ENCODE results near the gene DNMBP.

GRCh38 chr10:99834410-99834809 is 175.3 kb downstream of the DNMBP start:
- TF ChIP-seq, protein P1, sequence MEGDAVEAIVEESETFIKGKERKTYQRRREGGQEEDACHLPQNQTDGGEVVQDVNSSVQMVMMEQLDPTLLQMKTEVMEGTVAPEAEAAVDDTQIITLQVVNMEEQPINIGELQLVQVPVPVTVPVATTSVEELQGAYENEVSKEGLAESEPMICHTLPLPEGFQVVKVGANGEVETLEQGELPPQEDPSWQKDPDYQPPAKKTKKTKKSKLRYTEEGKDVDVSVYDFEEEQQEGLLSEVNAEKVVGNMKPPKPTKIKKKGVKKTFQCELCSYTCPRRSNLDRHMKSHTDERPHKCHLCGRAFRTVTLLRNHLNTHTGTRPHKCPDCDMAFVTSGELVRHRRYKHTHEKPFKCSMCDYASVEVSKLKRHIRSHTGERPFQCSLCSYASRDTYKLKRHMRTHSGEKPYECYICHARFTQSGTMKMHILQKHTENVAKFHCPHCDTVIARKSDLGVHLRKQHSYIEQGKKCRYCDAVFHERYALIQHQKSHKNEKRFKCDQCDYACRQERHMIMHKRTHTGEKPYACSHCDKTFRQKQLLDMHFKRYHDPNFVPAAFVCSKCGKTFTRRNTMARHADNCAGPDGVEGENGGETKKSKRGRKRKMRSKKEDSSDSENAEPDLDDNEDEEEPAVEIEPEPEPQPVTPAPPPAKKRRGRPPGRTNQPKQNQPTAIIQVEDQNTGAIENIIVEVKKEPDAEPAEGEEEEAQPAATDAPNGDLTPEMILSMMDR (IDR thresholded peaks at IDR 0.05; ENCODE audit: poor library complexity) = no peak
- no peak for TF ChIP-seq EZH2 (IDR thresholded peaks at IDR 0.05; ENCODE audit: borderline replicate concordance)

Measured in hepatocyte (in vitro differentiated cells).